ENCODE data around the gene PLCD3.

The PLCD3 gene

DNA sequence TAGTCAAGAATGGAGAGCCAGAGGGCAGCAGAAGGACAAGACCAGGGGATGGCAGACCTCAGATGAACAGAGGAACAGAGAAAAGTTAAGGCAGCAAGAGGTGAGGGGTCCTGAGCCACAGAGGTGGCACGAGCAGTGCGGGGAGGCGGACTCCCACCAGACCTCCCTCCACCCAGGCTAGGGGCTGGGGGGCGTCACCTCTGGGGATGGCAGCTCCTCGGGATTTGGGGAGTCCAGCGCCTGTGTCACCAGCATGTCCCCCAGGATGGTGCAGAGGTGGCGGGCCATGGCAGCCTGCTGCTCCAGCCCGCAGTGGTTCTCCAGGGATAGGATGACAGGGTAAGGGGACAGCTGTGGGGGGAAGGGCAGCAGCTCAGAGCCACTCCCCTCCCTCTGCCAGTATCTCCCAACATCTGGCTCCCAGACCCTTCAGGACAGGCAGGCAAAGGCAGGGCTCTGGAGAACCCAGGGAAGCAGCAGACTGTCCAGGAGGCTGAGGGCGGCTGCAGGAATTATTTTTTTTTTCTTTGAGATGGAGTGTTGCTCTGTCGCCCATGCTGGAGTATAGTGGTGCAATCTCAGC is 15.8 kb downstream of the PLCD3 start:
- DNase-seq: no peak

GRCh38 chr17:45115871-45116270 is 16.4 kb downstream of the PLCD3 start:
- DNase-seq: no peak

- no peak for DNase-seq
Measured at GRCh38 chr17:45115015-45115625, 17.2 kb downstream of the PLCD3 start.

DNA sequence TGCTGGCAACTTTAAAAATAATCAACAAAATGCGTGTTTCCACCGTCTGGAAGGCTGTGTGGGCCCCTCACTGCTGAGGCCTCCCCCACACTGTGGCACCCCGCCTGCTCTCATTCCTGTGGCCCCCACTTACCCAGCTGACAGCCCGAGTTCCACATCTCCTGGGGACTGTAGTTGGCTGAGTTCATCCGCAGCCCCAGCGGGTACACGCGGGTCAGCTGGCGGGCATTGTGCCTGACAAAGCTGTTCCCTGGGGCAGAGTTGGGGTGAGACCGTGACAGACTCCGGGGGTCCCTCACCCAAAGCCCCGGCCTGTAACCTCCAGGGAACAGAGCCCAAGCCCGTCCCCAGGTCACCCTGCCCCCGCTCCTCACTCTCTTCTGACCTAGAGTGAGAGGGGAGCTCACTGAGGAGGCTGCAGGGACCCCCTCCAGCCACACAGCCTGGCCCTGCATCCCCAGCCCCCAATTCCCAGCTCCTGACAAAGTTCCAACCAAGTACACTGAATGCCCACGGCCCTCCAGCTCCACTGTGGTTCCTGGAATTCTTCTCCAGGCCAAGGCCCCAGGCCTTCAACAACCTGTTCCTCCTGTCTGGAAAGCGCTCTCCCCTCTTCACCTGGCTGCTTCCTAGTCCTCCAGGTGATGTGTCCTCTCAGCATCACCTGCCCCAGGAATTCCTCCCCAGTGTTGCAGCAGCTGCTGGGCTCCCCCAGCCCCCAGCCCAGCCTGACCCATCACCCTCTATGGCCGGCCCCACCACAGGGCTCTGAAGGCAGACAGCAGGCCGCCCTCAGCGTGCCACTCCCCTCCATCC is 18.0 kb downstream of the PLCD3 start:
- DNase-seq: no peak

GRCh38 chr17:45113424-45113754 is 18.9 kb downstream of the PLCD3 start:
- DNase-seq: no peak

DNA sequence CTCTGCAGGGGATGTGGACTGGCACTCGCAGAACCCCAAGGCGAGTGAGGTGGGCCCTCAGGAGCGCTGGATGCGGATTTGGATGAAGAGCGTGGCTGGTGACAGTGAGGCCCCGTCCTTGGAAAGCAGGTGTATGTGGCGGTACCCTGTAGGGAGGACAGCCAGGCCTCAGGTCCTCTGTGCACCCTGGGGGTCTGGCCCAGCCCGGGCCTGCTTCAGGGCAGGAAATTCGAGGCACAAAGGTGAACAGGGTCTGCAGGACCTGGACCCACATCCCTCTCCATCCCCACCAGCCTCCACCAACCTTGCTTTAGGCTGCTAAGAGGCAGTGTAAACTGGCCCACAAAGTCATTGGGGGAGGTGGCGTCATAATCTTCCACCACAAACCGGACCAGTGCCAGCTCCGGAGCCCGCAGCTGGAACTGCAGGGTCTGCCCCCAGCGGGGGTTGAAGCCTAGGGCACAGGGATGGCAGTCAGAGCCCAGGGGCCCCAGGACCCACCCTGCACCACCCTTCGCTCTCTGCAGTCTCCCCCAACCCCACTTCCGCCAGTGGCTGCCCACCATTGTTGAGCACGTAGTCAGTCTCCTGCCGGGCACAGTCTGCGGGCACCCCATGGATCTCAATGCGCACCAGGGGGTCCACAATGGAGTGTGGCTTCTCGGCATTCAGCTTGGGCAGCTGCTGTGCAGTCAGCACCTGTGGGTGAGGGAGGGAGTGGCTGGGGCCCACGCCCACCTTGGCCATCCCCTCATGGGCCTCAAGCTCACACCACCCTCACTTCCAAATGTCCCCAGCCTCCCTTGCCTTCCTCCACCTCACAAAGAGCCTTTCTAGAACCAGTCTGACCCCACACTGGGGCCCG is 19.5 kb downstream of the PLCD3 start:
- no peak for DNase-seq

- no peak for DNase-seq
Measured at GRCh38 chr17:45111850-45112249, 20.5 kb downstream of the PLCD3 start.

GRCh38 chr17:45110676-45111611 is 21.4 kb downstream of the PLCD3 start:
- no peak for DNase-seq

GRCh38 chr17:45108595-45109521 is 23.5 kb downstream of the PLCD3 start:
- no peak for DNase-seq

DNA sequence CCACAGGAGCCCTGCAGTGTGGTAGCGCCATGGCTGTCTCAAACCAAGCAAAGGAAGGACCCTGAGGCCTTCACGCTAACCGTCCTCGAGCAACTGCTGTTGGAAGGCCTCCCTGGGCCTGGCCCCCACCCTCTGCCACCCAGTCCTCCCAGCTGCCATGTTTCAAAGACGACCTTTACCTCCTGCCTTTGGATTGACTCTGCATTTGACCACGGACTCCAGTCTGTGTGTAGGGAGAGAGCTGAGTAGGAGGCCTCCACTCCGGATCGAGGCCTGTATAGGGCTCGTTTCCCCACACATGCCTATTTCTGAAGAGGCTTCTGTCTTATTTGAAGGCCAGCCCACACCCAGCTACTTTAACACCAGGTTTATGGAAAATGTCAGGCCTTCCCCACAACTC is 24.3 kb downstream of the PLCD3 start:
- DNase-seq: no peak

DNA sequence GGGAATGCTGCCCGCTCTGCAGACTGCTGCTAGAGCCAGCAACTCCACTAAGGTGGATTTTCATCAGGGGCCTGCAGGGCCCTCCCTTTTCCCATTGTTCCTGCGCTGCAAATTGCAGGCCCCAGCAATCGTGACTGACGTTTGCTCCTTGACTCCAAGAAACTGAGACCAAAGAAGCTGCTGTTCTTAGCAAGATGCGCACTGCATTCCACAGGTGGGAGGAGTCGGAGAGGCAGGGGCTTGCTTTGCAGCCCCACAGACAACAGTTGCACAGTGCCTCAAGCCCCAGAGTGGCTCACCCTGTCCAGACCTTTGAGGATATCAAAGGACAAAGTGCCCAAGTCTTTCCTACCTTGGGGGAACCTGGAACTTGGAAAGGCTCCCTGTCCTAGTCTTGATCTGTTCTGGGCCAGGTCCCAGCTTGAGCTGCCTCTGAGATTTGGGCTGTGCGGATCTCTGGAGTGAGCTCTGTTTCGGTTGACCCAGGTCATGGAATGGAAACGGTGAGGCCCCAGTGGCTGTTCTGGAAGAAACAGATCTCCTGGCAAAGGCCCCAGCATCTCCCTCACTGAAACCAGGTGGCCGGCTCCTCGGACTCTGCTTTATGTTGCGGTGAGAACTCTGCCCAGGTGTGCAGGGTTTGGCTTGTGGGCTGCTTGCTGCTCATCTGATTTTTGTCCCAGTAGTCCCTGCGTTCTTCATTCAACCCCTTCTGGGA is 24.9 kb downstream of the PLCD3 start:
- no peak for DNase-seq

DNA sequence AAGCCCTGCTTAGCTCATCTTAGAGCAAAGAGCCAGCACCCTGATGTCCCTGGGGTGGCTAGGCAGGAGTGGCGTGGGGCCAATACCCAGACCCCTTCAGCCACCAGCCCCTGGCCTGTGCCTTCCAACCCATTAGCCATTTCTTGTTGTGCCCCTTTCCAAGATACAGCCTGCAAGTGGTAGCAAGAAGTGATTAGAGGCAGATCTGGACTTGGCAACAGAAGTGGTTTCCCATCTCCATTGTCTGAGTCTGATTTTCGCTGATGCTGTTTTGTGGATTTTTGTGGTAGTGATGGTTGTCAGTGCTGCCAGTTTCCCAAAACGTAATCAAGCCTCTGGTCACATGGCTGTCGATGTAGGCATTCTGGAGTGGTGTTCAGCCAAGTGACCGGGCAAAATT is 25.7 kb downstream of the PLCD3 start:
- DNase-seq: no peak

GRCh38 chr17:45106096-45106495 is 26.2 kb downstream of the PLCD3 start:
- DNase-seq: no peak

GRCh38 chr17:45104907-45105624 is 27.2 kb downstream of the PLCD3 start:
- DNase-seq: no peak

DNA sequence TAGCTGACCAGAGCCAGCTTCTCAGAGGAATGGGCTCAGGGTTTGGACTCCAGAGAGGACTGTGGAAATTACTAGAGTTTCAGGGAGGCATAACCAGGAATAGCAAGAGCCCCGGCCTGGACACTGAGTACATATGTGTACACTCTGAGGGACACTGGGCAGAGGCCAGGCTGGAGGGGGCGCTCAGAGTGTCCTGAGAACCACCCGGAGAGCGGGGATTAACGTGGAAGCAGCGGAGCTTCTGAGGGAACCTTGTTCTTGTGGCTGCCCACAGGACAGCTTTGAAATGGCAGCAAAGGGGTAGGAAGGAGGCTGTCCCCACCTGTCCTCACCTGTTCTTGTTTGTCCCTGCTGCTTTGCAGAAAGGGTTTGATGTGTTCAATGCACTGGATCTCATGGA is 27.8 kb downstream of the PLCD3 start:
- DNase-seq: no peak

- DNase-seq: no peak
Measured at GRCh38 chr17:45104029-45104428, 28.3 kb downstream of the PLCD3 start.

GRCh38 chr17:45103269-45103795 is 29.0 kb downstream of the PLCD3 start:
- DNase-seq: no peak

DNA sequence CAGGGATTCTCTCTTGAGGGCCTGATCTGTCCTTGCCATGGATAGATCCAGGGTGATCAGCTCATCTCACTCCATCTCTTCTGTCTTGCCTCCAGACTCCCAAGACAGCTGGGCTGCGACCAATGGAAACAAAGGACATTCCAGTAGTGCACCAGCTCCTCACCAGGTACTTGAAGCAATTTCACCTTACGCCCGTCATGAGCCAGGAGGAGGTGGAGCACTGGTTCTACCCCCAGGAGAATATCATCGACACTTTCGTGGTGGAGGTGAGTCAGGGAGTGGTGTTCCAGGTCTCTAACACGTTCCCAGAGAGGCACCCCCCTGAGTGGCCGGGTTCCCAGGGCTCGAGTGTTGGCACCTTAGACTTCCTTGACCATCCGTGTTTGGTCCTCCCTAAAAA is 29.5 kb downstream of the PLCD3 start:
- DNase-seq: no peak
